ENCODE data around the gene CHST15. TPM values are rescaled to one million over a fixed set of nuclear protein-coding genes. Genes with fewer than 3 reads are reported as not detected.

CHST15 gene
- total RNA-seq, 1 donor from 2014 or later: 1.5 TPM

GRCh38 chr10:124025660-124026588 lies 67.5 kb downstream of the CHST15 start:
- DNase-seq (ENCODE audit: low read depth, low spot score): no peak
- Mint-ChIP-seq H3K36me3 (ENCODE audit: low read depth) (no peaks in the 10 kb centered on the region), H3K4me3 (no peak overlapping the region), H3K9me3 (no peaks in the 10 kb centered on the region), H3K27ac (ENCODE audit: unreplicated experiment) (no peak overlapping the region), H3K27me3 (ENCODE audit: low read depth) (peaks cover 45% of the 10 kb centered on the region), H3K4me1 (peaks cover 11% of the 10 kb centered on the region)
- peak; percentile 37 for TF ChIP-seq CTCF (conservative IDR thresholded peaks at IDR 0.05)

DNA sequence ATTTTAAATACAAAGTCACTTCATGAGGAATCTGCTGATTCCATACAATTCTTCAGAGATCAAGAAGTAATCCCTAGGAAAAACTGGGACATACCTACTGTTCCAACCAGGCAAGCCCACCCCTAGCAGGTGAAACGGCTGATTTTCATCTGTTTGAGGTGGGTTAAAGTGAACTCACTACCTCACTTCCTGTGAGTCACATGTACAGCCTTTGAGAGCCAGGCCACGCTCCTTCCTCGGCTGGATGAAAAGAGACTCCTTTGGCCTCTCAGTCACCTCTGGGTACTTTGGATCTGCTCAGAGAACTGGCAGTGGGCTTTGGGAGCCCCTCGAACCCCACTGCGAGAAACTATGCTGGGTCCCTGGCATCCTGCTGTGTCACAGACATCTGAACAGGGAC lies 68.2 kb downstream of the CHST15 start:
- no peak for TF ChIP-seq CTCF (conservative IDR thresholded peaks at IDR 0.05)
- Mint-ChIP-seq H3K36me3 (ENCODE audit: low read depth) (no peaks in the 10 kb centered on the region), H3K9me3 (no peaks in the 10 kb centered on the region), H3K4me3 (no peak overlapping the region), H3K27me3 (ENCODE audit: low read depth) (peaks cover 52% of the 10 kb centered on the region), H3K4me1 (peaks cover 17% of the 10 kb centered on the region), H3K27ac (ENCODE audit: unreplicated experiment) (no peak overlapping the region)
- DNase-seq (ENCODE audit: low read depth, low spot score): no peak

DNA sequence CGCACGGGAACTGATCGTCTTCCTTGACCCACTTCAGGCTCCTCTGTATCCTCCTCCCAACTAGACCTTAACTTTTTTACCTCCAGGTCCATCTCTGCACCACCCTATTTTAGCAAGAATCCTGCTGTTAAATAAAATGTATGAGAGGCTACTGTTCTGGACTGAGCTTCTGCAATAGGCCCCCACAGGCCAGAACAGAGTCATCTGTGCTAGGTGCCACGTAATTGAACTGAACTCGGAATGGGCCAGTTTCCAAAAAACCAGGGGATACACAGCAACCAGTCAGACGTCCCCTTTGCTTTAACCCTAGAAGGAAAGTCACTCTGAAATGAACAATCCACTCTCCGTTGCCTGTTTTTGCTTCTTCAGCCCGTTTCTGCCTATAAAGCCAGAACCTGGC lies 71.3 kb downstream of the CHST15 start:
- TF ChIP-seq CTCF (conservative IDR thresholded peaks at IDR 0.05): no peak
- H3K27ac Mint-ChIP-seq (ENCODE audit: unreplicated experiment): no peak overlapping the region
- no peaks in the 10 kb centered on the region for H3K36me3 Mint-ChIP-seq (ENCODE audit: low read depth)
- H3K9me3 Mint-ChIP-seq: no peaks in the 10 kb centered on the region
- DNase-seq (ENCODE audit: low read depth, low spot score): no peak
- H3K27me3 Mint-ChIP-seq (ENCODE audit: low read depth): peaks cover 56% of the 10 kb centered on the region
- no peak overlapping the region for H3K4me3 Mint-ChIP-seq
- peaks cover 17% of the 10 kb centered on the region for H3K4me1 Mint-ChIP-seq

GRCh38 chr10:124020981-124021815 lies 72.2 kb downstream of the CHST15 start:
- H3K9me3 Mint-ChIP-seq: no peaks in the 10 kb centered on the region
- no peak for TF ChIP-seq CTCF (conservative IDR thresholded peaks at IDR 0.05)
- peaks cover 52% of the 10 kb centered on the region for H3K27me3 Mint-ChIP-seq (ENCODE audit: low read depth)
- H3K36me3 Mint-ChIP-seq (ENCODE audit: low read depth): no peaks in the 10 kb centered on the region
- H3K27ac Mint-ChIP-seq (ENCODE audit: unreplicated experiment): no peak overlapping the region
- H3K4me3 Mint-ChIP-seq: no peak overlapping the region
- H3K4me1 Mint-ChIP-seq: peaks cover 17% of the 10 kb centered on the region
- no peak for DNase-seq (ENCODE audit: low read depth, low spot score)

DNA sequence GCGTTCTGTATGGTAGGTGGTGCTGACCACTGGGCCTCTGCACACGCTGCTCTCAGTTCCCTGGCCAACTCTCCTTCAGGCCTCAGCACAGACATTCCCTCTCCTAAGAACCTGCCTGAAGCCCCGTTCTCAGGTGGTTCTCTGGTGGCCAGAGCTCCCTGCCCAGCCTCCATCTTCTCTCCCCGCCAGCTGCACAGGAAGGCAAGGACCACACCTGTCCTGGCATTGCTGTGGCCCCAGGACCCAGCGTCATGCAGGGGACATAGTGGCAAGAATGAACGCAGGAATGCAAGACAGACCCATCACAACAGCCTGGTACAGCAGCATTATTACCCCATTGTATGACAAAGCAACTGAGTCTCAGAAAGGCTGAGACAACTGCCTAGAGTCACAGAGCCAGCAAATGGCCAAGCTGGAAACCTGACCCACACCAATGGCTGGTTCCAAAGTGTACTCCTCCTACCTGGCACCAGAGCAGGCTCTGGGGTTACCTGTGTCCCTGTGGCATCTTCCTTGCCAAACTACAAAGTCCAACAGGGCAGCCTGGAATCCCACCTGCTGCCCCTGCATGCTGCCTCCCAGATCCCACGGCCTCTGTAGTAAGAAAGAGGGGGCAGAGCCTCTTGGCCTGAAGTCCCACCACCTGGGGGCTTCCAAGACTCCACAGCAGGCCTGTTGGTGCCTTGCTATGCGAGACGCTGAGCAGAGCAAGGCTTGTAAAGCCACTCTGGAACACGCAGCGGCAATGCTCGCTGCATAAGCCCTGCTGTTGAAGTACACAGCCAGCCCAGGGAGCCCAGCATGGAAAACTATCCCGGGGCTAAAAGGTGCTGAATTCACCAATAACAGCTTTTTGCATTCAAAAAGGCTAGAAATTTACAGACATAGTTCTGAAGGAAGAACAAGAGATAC lies 73.3 kb downstream of the CHST15 start:
- peak overlapping the region; percentile 60 for H3K4me3 Mint-ChIP-seq
- H3K9me3 Mint-ChIP-seq: no peaks in the 10 kb centered on the region
- DNase-seq (ENCODE audit: low read depth, low spot score): no peak
- H3K36me3 Mint-ChIP-seq (ENCODE audit: low read depth): no peaks in the 10 kb centered on the region
- peaks cover 17% of the 10 kb centered on the region for H3K4me1 Mint-ChIP-seq
- H3K27me3 Mint-ChIP-seq (ENCODE audit: low read depth): peaks cover 52% of the 10 kb centered on the region
- TF ChIP-seq CTCF (conservative IDR thresholded peaks at IDR 0.05): no peak
- H3K27ac Mint-ChIP-seq (ENCODE audit: unreplicated experiment): peak overlapping the region; percentile 58
